Caco-2 (cell line): ENCODE data around the gene GASK1A. TPM values are rescaled to one million over a fixed set of nuclear protein-coding genes. Genes with fewer than 3 reads are reported as not detected.
A peak's percentile ranks its signal among the peaks of the same experiment; 100 is the strongest.

Source experiments
- BruUV-seq: library from RNA; stranded (reverse); fragments of 400-500 nt; replicated peaks from 2 replicates; lab custom pipeline; 2021; lab: Mats Ljungman, UMichigan
- CTCF ChIA-PET: fragments of 300-600 bp; sonication (Branson Sonifier 250); formaldehyde crosslinking; loops from one replicate; lab custom pipeline; 2022; ENCODE audit warnings: antibody characterized with exemption; lab: Charles Lee
- POLR2A ChIA-PET: fragments of 300-600 bp; sonication (Branson Sonifier 250); formaldehyde crosslinking; loops from one replicate; lab custom pipeline; 2022; ENCODE audit warnings: antibody characterized with exemption; lab: Charles Lee
- DNase-seq, 2 experiments: peaks; one replicate each; pipeline versions ENCODE4 v3.0.0 to v3.0.0-alpha.2; 2020 to 2022
- H3K27me3 ChIP-seq: replicated peaks from 2 replicates; pipeline ENCODE4 v1.6.0; 2011; ENCODE audit warnings: low read length; ENCODE audit not compliant: control insufficient read depth, insufficient read depth
- H3K36me3 ChIP-seq: 2 replicates; pipeline ENCODE4 v1.5.1; 2011; ENCODE audit warnings: low read length; ENCODE audit not compliant: control insufficient read depth, insufficient read depth
- H3K4me1 ChIP-seq: fragments of 250-450 bp; sonication (Bioruptor Pico); 2 replicates; pipeline ENCODE4 v1.5.1; 2020; ENCODE audit warnings: mild to moderate bottlenecking
- H3K4me3 ChIP-seq: 2 replicates; pipeline ENCODE4 v1.5.1; 2011; ENCODE audit warnings: low read depth, mild to moderate bottlenecking, control low read depth, low read length
- H3K9me3 ChIP-seq: fragments of 250-450 bp; sonication (Bioruptor Pico); 2 replicates; pipeline ENCODE4 v1.5.1; 2020; ENCODE audit warnings: mild to moderate bottlenecking, moderate library complexity
- H3K27ac Mint-ChIP-seq: one replicate; pipeline ENCODE4 v1.8.0; 2022; ENCODE audit warnings: mixed read lengths; ENCODE audit not compliant: unreplicated experiment
- H3K27me3 Mint-ChIP-seq: one replicate; pipeline ENCODE4 v1.8.0; 2022; ENCODE audit warnings: mixed read lengths; ENCODE audit not compliant: insufficient read depth, unreplicated experiment
- H3K36me3 Mint-ChIP-seq: one replicate; pipeline ENCODE4 v1.8.0; 2022; ENCODE audit warnings: mild to moderate bottlenecking, mixed read lengths; ENCODE audit not compliant: insufficient read depth, unreplicated experiment
- H3K4me1 Mint-ChIP-seq: one replicate; pipeline ENCODE4 v1.8.0; 2022; ENCODE audit warnings: low read depth, mixed read lengths; ENCODE audit not compliant: unreplicated experiment
- H3K4me3 Mint-ChIP-seq: one replicate; pipeline ENCODE4 v1.8.0; 2022; ENCODE audit warnings: mild to moderate bottlenecking, moderate library complexity, mixed read lengths; ENCODE audit not compliant: unreplicated experiment
- H3K9me3 Mint-ChIP-seq: one replicate; pipeline ENCODE4 v1.8.0; 2022; ENCODE audit warnings: mixed read lengths; ENCODE audit not compliant: unreplicated experiment
- CTCF ChIP-seq, 2 experiments: fragments of 200-600 bp in 1 of 2; IDR thresholded peaks; 1 replicate in 1 of 2; 2 replicates in 1 of 2; pipeline versions ENCODE4 v1.5.1 to v1.8.0; 2011 to 2022; ENCODE audit warnings: antibody characterized with exemption in 1 of 2, control low read depth in 1 of 2, inconsistent platforms in 1 of 2, low read depth in 1 of 2, low read length in 1 of 2, mild to moderate bottlenecking in 1 of 2, moderate library complexity in 1 of 2; ENCODE audit not compliant: insufficient read depth in 1 of 2, severe bottlenecking in 1 of 2, unreplicated experiment in 1 of 2
- intact Hi-C: fragments of 100-400 bp; cut with micrococcal nuclease; formaldehyde crosslinking; loops from one replicate; pipeline ENCODE4 v1.10.0; 2022; ENCODE audit not compliant: unreplicated experiment
- total RNA-seq: library from RNA; stranded (reverse); gene quantifications from 2 replicates; pipeline ENCODE4 v1.2.3, GENCODE V29; 2022

The GASK1A gene
- total RNA-seq, 1 experiment from 2014 or later, result 0.16 TPM

DNA sequence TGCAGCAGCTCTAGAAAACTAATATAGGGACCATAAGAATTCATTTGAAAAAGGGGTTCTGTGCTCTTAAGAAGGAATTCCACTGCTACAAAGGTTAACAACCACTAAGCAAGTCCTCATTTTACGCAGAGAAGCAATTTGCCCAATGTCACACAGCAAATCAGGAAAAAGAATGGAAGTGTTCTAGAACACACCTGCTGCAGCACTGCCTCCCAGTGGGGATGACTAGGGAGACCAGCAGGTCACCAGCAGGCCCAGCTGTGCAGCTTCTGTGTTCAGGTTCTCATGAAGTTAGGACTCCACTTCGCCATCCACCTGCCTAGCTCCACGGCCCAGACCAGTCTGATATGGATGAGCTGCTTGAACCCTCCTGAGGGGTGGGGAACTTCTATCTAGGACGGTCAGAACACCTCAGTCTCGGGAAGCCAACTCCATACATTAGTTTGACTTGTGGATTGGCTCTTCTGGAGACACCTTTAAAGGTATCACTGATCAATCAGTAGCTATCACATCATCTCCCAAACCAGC lies 108.2 kb downstream of the GASK1A start:
- H3K36me3 Mint-ChIP-seq, result peaks cover 5% of the 10 kb centered on the region
- H3K4me1 ChIP-seq, result 0 out of 2 replicates have a peak, but pooled peaks cover 4% of the 10 kb centered on the region
- TF ChIP-seq CTCF (IDR thresholded peaks at IDR 0.05; ENCODE audit: insufficient read depth in 1 of 2, low read depth in 1 of 2, low read length in 1 of 2, severe bottlenecking in 1 of 2, unreplicated experiment in 1 of 2), result peak in 1 of 2 experiments; percentile 17
- DNase-seq, result no peak
- no peaks in the 10 kb centered on the region for H3K27me3 Mint-ChIP-seq
- no peaks in the 10 kb centered on the region for H3K27me3 ChIP-seq
- H3K9me3 Mint-ChIP-seq, result no peaks in the 10 kb centered on the region
- H3K27ac Mint-ChIP-seq, result no peak overlapping the region
- no peak overlapping the region for H3K4me3 ChIP-seq
- H3K36me3 ChIP-seq, result no peaks in the 10 kb centered on the region
- CTCF ChIA-PET, result interaction anchor here (2.0 kb wide), 1 partner anchor 126 kb away, joined by 7 read pairs; no protein-coding TSS in a partner anchor
- no peaks in the 10 kb centered on the region for H3K9me3 ChIP-seq
- intact Hi-C loops, result loop anchor here (5.0 kb wide), 1 partner anchor 125 kb away; no protein-coding TSS in a partner anchor
- POLR2A ChIA-PET, result no interaction called here
- no TSS peak for BruUV-seq
- no peak overlapping the region for H3K4me3 Mint-ChIP-seq
- peaks cover 6% of the 10 kb centered on the region for H3K4me1 Mint-ChIP-seq

DNA sequence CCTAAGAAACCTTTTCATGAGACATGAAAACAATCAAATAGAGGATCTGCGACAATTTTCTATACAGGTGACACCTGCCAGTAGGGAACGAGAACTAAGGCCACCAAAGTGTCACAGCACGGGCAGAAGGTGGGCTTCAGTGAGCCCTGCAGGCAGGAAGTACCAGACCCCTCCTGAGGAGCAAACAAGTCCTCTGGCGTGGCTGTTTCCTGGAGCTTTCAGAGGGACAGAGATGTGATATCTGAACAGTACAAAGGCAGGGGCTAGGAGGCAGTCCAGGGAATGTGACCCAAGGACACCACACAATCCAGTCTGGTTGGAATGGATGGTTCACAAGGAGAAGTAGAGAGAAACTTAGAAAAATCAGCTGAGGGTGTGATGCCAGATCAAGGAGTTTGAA lies 110.0 kb downstream of the GASK1A start:
- H3K27ac Mint-ChIP-seq, result no peak overlapping the region
- no peak for DNase-seq
- no TSS peak for BruUV-seq
- peaks cover under 1% of the 10 kb centered on the region for H3K36me3 Mint-ChIP-seq
- no peak overlapping the region for H3K4me3 Mint-ChIP-seq
- TF ChIP-seq CTCF (IDR thresholded peaks at IDR 0.05; ENCODE audit: insufficient read depth in 1 of 2, low read depth in 1 of 2, low read length in 1 of 2, severe bottlenecking in 1 of 2, unreplicated experiment in 1 of 2), result no peak
- no peaks in the 10 kb centered on the region for H3K27me3 Mint-ChIP-seq
- Histone ChIP-seq H3K9me3 (no peaks in the 10 kb centered on the region), H3K4me3 (no peak overlapping the region), H3K27me3 (no peaks in the 10 kb centered on the region), H3K4me1 (0 out of 2 replicates have a peak, but pooled peaks cover 4% of the 10 kb centered on the region), H3K36me3 (no peaks in the 10 kb centered on the region)
- intact Hi-C loops, result loop anchor here (5.0 kb wide), 1 partner anchor 127 kb away; no protein-coding TSS in a partner anchor
- CTCF ChIA-PET, result no interaction called here
- peaks cover 6% of the 10 kb centered on the region for H3K4me1 Mint-ChIP-seq
- POLR2A ChIA-PET, result no interaction called here
- no peaks in the 10 kb centered on the region for H3K9me3 Mint-ChIP-seq

- no peaks in the 10 kb centered on the region for H3K27me3 ChIP-seq
- no peaks in the 10 kb centered on the region for H3K36me3 ChIP-seq
- H3K4me1 ChIP-seq, result 0 out of 2 replicates have a peak, but pooled peaks cover 4% of the 10 kb centered on the region
- no peak overlapping the region for H3K4me3 ChIP-seq
- POLR2A ChIA-PET, result no interaction called here
- DNase-seq, result no peak
- no peak for TF ChIP-seq CTCF (IDR thresholded peaks at IDR 0.05; ENCODE audit: insufficient read depth in 1 of 2, low read depth in 1 of 2, low read length in 1 of 2, severe bottlenecking in 1 of 2, unreplicated experiment in 1 of 2)
- H3K9me3 Mint-ChIP-seq, result no peaks in the 10 kb centered on the region
- BruUV-seq, result no TSS peak
- H3K4me1 Mint-ChIP-seq, result peaks cover 6% of the 10 kb centered on the region
- CTCF ChIA-PET, result no interaction called here
- no peaks in the 10 kb centered on the region for H3K36me3 Mint-ChIP-seq
- H3K27ac Mint-ChIP-seq, result no peak overlapping the region
- no peaks in the 10 kb centered on the region for H3K27me3 Mint-ChIP-seq
- intact Hi-C loops, result no loop called here
- no peak overlapping the region for H3K4me3 Mint-ChIP-seq
- no peaks in the 10 kb centered on the region for H3K9me3 ChIP-seq
These were observed 111.1 kb downstream of the GASK1A start for GRCh38 chr3:43090238-43090637.
